HepG2 (cell line): Measurements from ENCODE around the gene HSD11B1. TPM values are rescaled to one million over a fixed set of nuclear protein-coding genes. Genes with fewer than 3 reads are reported as not detected.

Source experiments
- ATAC-seq: fragments of 200-7000 bp; cut with Tn5 transposase; 3 replicates; pipeline ENCODE4 v1.9.1; 2020; ENCODE audit warnings: mild to moderate bottlenecking, moderate library complexity
- BruUV-seq: library from RNA; stranded (reverse); fragments of 400-500 nt; replicated peaks from 2 replicates; lab custom pipeline; 2021; lab: Mats Ljungman, UMichigan
- CTCF ChIA-PET: fragments of 300-600 bp; formaldehyde crosslinking; extraction: SDS; loops from one replicate; lab custom pipeline; 2021; ENCODE audit warnings: low total read pairs, inconsistent platforms, low intra/inter-chr PET ratio; lab: Yijun Ruan, JAX
- POLR2A ChIA-PET: fragments of 350-600 bp; sonication (Branson Sonifier 250); formaldehyde crosslinking; loops from one replicate; lab custom pipeline; 2020; ENCODE audit warnings: antibody characterized with exemption, inconsistent platforms; lab: Yijun Ruan, JAX
- DNase-seq: peaks from one replicate; pipeline ENCODE4 v3.0.0-alpha.2; 2015; ENCODE audit warnings: low spot score
- FAIRE-seq: peaks from 3 replicates; lab custom pipeline; 2011; peaks lifted over from hg19 to GRCh38; lab: Jason Lieb, UNC
- H2AFZ ChIP-seq: one replicate; pipeline ENCODE4 v1.6.1; 2011; ENCODE audit warnings: low read length, inconsistent platforms
- H3K27ac ChIP-seq: fragments of 300-600 bp; 3 replicates; pipeline ENCODE4 v1.8.0; 2011; ENCODE audit warnings: mixed run types, mild to moderate bottlenecking, mixed read lengths, low read length, inconsistent platforms; ENCODE audit not compliant: insufficient read depth; ENCODE audit errors: extremely low read length
- H3K27me3 ChIP-seq, 2 experiments: fragments of 200-600 bp in 1 of 2; 2 replicates in 1 of 2; 3 replicates in 1 of 2; pipeline versions ENCODE4 v1.6.0 to v1.8.0; 2011; ENCODE audit warnings: low read length in 2 of 2, mild to moderate bottlenecking in 2 of 2, moderate library complexity in 2 of 2, inconsistent platforms in 1 of 2; ENCODE audit not compliant: insufficient read depth in 2 of 2, control insufficient read depth in 1 of 2
- H3K36me3 ChIP-seq, 2 experiments: fragments of 200-600 bp in 1 of 2; replicated peaks in 1 of 2; 2 replicates in 1 of 2; 3 replicates in 1 of 2; pipeline versions ENCODE4 v1.5.1 to v1.8.0; 2011; ENCODE audit warnings: low read length in 2 of 2, inconsistent platforms in 1 of 2; ENCODE audit not compliant: insufficient read depth in 2 of 2, control insufficient read depth in 1 of 2
- H3K4me1 ChIP-seq: 2 replicates; pipeline ENCODE4 v1.5.1; 2012; ENCODE audit warnings: low read length, inconsistent platforms; ENCODE audit not compliant: insufficient read depth
- H3K4me2 ChIP-seq: 2 replicates; pipeline ENCODE4 v1.6.0; 2011; ENCODE audit warnings: low read depth, low read length, inconsistent platforms
- H3K4me3 ChIP-seq, 3 experiments: fragments of 200-600 bp in 1 of 3; sonication (generic), shearing (Covaris generic) in 1 of 3; replicated peaks in 1 of 3; 2 replicates each; pipeline ENCODE4 v1.5.1; 2011 to 2016; ENCODE audit warnings: low read length in 3 of 3, inconsistent platforms in 2 of 3, low read depth in 2 of 3, mild to moderate bottlenecking in 2 of 3, control low read depth in 1 of 3, mixed read lengths in 1 of 3; ENCODE audit not compliant: insufficient read depth in 1 of 3
- H3K79me2 ChIP-seq: one replicate; pipeline ENCODE4 v1.6.1; 2011; ENCODE audit warnings: low read length, inconsistent platforms; ENCODE audit not compliant: insufficient read depth
- H3K9ac ChIP-seq: 2 replicates; pipeline ENCODE4 v1.6.0; 2011; ENCODE audit warnings: mild to moderate bottlenecking, low read depth, low read length, inconsistent platforms; ENCODE audit not compliant: insufficient read depth
- H3K9me3 ChIP-seq: 2 replicates; pipeline ENCODE4 v1.5.1; 2012; ENCODE audit warnings: mild to moderate bottlenecking, low read length
- H4K20me1 ChIP-seq: 2 replicates; pipeline ENCODE4 v1.6.0; 2011; ENCODE audit warnings: inconsistent platforms, mild to moderate bottlenecking, low read length, moderate library complexity; ENCODE audit not compliant: insufficient read depth
- FOXO1 ChIP-seq: sonication (generic); formaldehyde crosslinking; IDR thresholded peaks from 2 replicates; pipeline ENCODE4 v1.4.0; 2020; ENCODE audit warnings: missing genetic modification reagents
- HNRNPLL ChIP-seq: fragments of 200-400 bp; formaldehyde crosslinking; IDR thresholded peaks from 2 replicates; pipeline ENCODE4 v1.6.1; 2017; ENCODE audit warnings: mild to moderate bottlenecking, low read depth, low read length; ENCODE audit not compliant: poor library complexity, severe bottlenecking
- NFE2L2 ChIP-seq: fragments of 150-350 bp; IDR thresholded peaks from 2 replicates; pipeline ENCODE4 v1.6.1; 2014; ENCODE audit warnings: low read length
- SMYD3 ChIP-seq: sonication (generic); formaldehyde crosslinking; IDR thresholded peaks from 2 replicates; pipeline ENCODE4 v1.8.1; 2023; ENCODE audit warnings: mild to moderate bottlenecking, missing genetic modification reagents
- ZNF432 ChIP-seq: sonication (generic); formaldehyde crosslinking; IDR thresholded peaks from 2 replicates; pipeline ENCODE4 v1.5.0; 2020; ENCODE audit warnings: missing genetic modification reagents, mild to moderate bottlenecking, borderline replicate concordance
- ZNF44 ChIP-seq: sonication (generic); formaldehyde crosslinking; IDR thresholded peaks from 2 replicates; pipeline ENCODE4 v1.5.1; 2020; ENCODE audit warnings: mild to moderate bottlenecking, missing genetic modification reagents
- ZNF549 ChIP-seq: sonication (generic); formaldehyde crosslinking; IDR thresholded peaks from 2 replicates; pipeline ENCODE4 v1.5.0; 2020; ENCODE audit warnings: missing genetic modification reagents
- in situ Hi-C: cut with HindIII; loops from 2 replicates; pipeline ENCODE4 v1.10.0; 2017; ENCODE audit warnings: low pct_unique_long_range_greater_than_20kb; ENCODE audit not compliant: extremely low pct_ligation_motif_present
- intact Hi-C: fragments of 100-400 bp; cut with micrococcal nuclease; formaldehyde crosslinking; loops from one replicate; pipeline ENCODE4 v1.10.0; 2022; ENCODE audit not compliant: unreplicated experiment
- polyA plus RNA-seq, 8 experiments: library from polyadenylated mRNA; depleted of rRNA in 3 of 8; stranded (reverse) in 7 of 8; unstranded in 1 of 8; fragments of >200 nt; fragmentation: Illumina TruSeq in 4 of 8; extraction: Trizol in 4 of 8; gene quantifications; 2 replicates each; pipeline versions ENCODE4 v1.2.1 to v1.2.3, GENCODE V29; 2011 to 2016; ENCODE audit warnings: low read depth in 4 of 8, missing spikeins in 1 of 8, mixed read lengths in 1 of 8; ENCODE audit not compliant: insufficient read depth in 1 of 8
- total RNA-seq, 5 experiments: library from RNA; depleted of rRNA; stranded (reverse); fragments of >200 nt; fragmentation: Illumina TruSeq; extraction: Trizol; gene quantifications; 2 replicates each; pipeline ENCODE4 v1.2.3, GENCODE V29; 2016; ENCODE audit warnings: low read depth in 1 of 5
- TF ChIP-seq, protein P1 (sequence below): sonication (generic); formaldehyde crosslinking; conservative IDR thresholded peaks from 2 replicates; pipeline ENCODE4 v1.4.0; 2020; ENCODE audit warnings: missing genetic modification reagents
- TF ChIP-seq, protein P2 (sequence below): sonication (generic); formaldehyde crosslinking; IDR thresholded peaks from 2 replicates; pipeline ENCODE4 v1.4.0; 2020; ENCODE audit warnings: missing genetic modification reagents
- TF ChIP-seq, protein P3 (sequence below): sonication (generic); formaldehyde crosslinking; IDR thresholded peaks from 2 replicates; pipeline ENCODE4 v1.8.1; 2023; ENCODE audit warnings: missing genetic modification reagents, inconsistent platforms, borderline replicate concordance

The HSD11B1 gene
- total and polyA plus RNA-seq, 2 of the 13 experiments (the other 11 are each of a cell fraction or from before 2014, with no cell fraction given), result not detected

DNA sequence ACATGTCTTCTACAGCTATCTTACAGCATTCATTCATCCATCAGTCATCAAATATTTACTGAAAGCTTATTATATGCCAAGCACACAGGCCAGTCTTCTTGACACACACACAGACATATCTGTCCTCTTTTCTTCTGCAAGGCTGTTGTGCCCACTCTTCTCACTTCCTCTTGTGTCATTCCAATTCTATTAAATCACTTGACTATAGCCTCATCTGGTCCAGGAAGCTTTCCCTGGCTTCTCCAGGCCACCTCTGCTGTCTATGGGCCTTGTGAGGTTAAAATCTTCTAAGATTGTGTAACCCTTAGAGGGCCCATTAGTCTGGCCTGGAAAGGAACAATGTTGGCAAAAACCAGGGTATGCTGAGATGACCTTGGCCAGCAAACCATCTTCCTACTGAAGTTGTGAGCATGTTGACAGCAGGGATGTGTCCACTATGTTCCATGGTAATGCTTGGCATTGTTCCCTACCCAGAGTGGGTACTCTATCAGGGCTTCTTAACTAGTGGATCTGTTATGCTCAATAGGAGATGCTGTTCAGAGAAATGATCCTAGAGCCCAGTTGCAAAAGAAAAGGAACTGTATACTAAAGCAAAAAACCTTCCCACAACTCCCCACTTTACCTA is 56.5 kb downstream of the HSD11B1 start:
- no peak for ATAC-seq
- Histone ChIP-seq H3K4me1 (no peaks in the 10 kb centered on the region), H3K27ac (no peak overlapping the region), H3K27me3 (no peaks in the 10 kb centered on the region), H3K36me3 (no peaks in the 10 kb centered on the region), H3K4me3 (no peak overlapping the region), H3K4me2 (no peak overlapping the region), H3K79me2 (no peaks in the 10 kb centered on the region), H3K9me3 (no peaks in the 10 kb centered on the region), H4K20me1 (no peaks in the 10 kb centered on the region), H3K9ac (no peak overlapping the region), H2AFZ (no peak overlapping the region)
- intact Hi-C loops, result no loop called here
- ChIA-PET CTCF (no interaction called here), POLR2A (no interaction called here)
- DNase-seq, result no peak
- TF ChIP-seq ZNF44 (no peak), ZNF432 (CRISPR knock-in tag) (no peak), FOXO1 (CRISPR knock-in tag) (no peak), NFE2L2 (no peak), HNRNPLL (no peak), ZNF549 (CRISPR knock-in tag) (no peak), SMYD3 (CRISPR knock-in tag) (no peak)
- TF ChIP-seq, protein P1, sequence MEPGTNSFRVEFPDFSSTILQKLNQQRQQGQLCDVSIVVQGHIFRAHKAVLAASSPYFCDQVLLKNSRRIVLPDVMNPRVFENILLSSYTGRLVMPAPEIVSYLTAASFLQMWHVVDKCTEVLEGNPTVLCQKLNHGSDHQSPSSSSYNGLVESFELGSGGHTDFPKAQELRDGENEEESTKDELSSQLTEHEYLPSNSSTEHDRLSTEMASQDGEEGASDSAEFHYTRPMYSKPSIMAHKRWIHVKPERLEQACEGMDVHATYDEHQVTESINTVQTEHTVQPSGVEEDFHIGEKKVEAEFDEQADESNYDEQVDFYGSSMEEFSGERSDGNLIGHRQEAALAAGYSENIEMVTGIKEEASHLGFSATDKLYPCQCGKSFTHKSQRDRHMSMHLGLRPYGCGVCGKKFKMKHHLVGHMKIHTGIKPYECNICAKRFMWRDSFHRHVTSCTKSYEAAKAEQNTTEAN (CRISPR knock-in tag), result no peak
- TF ChIP-seq, protein P2, sequence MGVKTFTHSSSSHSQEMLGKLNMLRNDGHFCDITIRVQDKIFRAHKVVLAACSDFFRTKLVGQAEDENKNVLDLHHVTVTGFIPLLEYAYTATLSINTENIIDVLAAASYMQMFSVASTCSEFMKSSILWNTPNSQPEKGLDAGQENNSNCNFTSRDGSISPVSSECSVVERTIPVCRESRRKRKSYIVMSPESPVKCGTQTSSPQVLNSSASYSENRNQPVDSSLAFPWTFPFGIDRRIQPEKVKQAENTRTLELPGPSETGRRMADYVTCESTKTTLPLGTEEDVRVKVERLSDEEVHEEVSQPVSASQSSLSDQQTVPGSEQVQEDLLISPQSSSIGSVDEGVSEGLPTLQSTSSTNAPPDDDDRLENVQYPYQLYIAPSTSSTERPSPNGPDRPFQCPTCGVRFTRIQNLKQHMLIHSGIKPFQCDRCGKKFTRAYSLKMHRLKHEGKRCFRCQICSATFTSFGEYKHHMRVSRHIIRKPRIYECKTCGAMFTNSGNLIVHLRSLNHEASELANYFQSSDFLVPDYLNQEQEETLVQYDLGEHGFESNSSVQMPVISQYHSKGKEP (CRISPR knock-in tag), result no peak
- TF ChIP-seq, protein P3, sequence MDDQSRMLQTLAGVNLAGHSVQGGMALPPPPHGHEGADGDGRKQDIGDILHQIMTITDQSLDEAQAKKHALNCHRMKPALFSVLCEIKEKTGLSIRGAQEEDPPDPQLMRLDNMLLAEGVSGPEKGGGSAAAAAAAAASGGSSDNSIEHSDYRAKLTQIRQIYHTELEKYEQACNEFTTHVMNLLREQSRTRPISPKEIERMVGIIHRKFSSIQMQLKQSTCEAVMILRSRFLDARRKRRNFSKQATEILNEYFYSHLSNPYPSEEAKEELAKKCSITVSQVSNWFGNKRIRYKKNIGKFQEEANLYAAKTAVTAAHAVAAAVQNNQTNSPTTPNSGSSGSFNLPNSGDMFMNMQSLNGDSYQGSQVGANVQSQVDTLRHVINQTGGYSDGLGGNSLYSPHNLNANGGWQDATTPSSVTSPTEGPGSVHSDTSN (CRISPR knock-in tag), result no peak
- in situ Hi-C loops, result no loop called here
- no peak for FAIRE-seq
- no TSS peak for BruUV-seq
